Activated CD4-positive, alpha-beta T cell treated with anti-CD3 and anti-CD28 coated beads for 1 hour (primary cell): ENCODE data around the gene LGSN.
"Not testable (repeated sequence)": the region's sequence is repeated elsewhere in the genome, so short reads cannot be mapped to it uniquely, and the experiment has no call there.

Experiments
- DNase-seq: peaks from one replicate; pipeline ENCODE4 v3.0.0-alpha.2; 2020

Gene LGSN

GRCh38 chr6:63303476-63303875 is 16.3 kb downstream of the LGSN start:
- no peak for DNase-seq

GRCh38 chr6:63299667-63300066 is 20.1 kb downstream of the LGSN start:
- no peak for DNase-seq

DNA sequence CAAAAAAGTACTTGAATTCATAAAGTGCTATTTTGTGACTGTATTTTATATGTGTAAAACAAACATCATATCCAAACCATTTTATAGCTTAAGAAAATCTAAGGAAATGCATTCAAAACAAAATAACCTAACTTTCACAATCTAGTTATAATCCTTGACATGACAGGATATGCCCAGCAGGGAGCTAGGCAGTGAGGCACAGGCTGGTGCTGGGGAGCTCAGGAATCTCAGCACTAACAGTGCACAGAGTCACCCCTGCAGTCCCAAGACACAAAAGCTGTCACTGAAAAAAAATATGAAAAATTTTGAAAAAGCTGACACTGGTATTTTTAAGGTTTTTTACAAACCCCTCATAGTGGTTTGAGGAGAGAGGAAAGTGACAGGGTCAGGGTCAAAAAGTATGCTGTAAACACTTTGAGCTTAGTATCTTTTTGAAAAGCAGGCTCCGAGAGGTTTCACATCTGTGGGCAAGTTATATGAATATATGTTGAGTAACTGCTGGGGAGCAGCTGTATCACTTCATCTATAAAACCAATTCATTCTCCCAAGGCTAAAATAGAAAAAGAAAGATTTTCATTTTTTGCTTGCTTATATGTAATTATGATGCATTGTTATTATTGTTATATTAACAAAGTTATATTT is 24.1 kb downstream of the LGSN start:
- DNase-seq: no peak

DNA sequence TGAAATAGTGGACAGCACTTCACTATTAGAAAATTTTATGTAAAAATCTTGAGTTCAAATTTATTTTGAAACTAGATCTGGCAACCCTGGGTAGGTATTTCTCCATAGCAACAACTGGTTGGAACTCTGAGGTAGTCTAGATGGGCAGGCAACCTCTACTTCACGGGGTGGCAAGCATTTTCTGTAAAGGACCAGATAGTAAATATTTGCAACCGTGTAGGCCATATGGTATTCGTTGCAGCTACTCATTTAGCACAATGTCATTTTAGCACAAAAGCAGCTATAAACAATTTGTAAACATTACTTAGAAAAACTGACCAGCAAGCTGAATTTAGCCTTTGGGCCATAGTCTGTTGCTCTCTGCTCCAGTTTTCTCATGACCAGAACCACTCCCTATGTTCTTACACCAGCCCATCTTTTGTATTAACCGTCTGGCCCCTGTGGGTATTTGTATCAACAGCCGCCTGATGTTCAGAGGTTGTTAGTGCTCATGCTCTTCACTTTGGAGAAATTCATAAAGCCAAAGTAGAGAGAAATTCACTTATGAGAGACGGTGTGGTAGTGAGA is 29.2 kb downstream of the LGSN start:
- DNase-seq: no peak

- no peak for DNase-seq
These were observed 30.4 kb downstream of the LGSN start for GRCh38 chr6:63289269-63289872.

DNA sequence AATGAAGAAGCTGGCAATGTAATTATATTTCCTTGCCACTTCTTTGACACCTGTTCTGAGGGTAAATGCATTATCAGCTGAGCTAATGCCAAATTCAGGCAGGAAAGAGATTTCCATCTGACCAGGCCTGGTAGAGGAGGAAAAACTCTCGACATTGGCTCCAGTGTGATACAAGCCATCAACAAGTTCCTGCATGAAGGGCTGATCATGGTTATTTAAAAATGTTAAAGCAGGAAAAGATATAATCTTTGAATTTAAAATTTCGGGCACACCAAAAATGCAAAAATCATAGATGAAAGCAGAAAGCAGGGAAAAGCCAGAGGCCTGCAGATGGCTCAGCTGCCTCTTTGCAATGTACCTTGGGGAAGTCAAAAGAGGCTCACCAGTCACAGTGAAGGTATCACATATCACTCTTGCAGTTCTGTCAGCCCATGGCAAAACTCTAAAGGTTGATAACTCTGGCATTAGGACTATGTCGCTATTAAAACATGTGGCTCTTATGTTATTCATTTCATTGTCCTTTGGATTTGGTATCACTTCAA is 39.1 kb downstream of the LGSN start:
- no peak for DNase-seq

DNA sequence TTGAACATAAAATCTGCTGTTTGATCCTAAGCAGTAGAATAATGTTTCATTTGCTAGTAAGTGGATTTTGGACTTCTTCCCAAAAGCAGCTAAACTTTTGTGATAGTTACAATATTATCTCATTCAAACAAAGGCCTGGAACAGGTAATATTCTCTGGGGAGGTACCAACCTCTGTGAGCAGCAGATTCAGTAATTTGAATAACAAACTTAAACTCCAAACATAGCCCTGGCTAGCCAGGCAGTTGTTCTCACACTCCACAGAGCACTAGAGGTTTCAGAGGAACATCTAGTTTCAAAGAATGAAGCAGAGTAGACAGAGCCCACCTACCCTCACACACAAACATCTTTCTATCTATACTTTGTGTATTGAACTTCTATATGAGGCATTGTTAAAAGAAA is 40.9 kb downstream of the LGSN start:
- DNase-seq: no peak

DNA sequence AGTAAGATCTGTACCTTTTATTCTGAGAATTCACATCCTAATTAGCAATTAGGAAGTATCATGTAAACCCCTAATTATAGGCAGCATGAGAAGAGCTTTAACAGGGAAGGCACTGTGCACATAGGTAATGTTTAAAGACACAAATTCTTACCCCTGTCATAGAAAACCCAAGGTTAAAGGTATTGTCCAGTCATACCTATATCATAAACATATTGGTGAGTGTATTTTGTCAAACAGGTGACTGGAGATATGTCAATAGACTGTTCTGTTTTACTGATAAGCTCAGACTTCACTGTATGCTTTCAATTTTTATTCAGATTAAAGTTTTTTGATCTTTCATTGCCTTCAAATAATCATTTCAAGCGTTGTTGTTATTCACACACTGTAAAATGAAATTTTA is 43.8 kb downstream of the LGSN start:
- no peak for DNase-seq

- DNase-seq: not testable (repeated sequence)
These were observed 44.9 kb downstream of the LGSN start for GRCh38 chr6:63274795-63275430.

DNA sequence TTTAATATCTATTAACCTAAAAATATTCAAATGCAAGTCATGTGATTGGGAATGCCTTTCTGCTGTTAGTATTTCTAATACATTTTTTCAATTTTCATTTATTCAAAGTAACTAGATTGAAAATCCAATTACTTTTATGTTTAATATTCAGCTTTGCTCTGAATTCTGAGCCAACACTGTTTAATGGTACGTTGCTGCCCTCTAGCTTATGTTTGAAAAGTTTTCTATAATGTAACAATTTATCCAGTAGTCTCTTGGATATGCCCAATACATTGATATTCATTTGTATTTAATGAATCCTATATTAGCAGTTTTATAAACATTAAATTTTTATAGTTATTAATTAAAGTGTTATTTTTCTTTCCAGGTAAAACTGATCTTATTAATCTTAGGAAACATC is 47.4 kb downstream of the LGSN start:
- no peak for DNase-seq

- no peak for DNase-seq
These were observed 50.3 kb downstream of the LGSN start for GRCh38 chr6:63269470-63269869.

DNA sequence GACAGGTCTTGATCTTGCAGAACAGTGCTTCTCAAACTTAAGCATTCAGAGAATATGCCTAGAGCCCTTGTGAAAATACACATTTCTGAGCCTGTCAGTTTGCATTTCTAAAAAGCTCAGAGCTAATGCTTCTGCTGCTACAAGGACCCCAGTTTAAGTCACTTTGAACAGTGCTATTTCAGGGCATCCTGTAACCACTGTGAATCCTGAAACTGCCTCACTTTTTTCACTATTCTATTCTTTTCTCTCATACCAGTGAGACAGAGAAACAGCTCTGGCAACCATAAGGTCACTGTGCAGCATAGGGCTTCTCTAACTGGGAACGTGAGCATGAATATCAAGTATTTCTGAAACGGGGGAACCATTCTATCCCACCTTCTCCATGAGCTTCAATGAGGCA is 51.2 kb downstream of the LGSN start:
- DNase-seq: no peak

DNA sequence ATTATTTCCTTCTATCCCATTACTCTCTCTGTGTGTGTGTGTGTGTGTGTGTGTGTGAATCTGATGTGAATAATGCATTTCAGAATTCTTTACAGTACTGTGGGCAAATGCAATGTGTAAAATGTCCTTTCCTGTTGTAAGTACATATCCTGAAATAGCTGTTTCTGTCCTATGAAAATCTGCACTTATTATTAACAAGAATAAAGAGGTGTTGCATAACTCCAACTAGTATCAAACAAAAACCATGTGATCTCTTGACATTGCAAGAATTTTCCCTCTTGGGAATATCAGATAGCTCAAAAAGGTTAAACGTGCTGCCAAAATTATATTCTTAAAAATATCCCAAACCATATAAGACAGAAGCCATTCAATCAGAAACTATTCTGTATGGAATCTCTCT is 52.0 kb downstream of the LGSN start:
- no peak for DNase-seq

GRCh38 chr6:63267046-63267445 is 52.7 kb downstream of the LGSN start:
- no peak for DNase-seq

GRCh38 chr6:63263444-63263843 is 56.3 kb downstream of the LGSN start:
- DNase-seq: no peak

DNA sequence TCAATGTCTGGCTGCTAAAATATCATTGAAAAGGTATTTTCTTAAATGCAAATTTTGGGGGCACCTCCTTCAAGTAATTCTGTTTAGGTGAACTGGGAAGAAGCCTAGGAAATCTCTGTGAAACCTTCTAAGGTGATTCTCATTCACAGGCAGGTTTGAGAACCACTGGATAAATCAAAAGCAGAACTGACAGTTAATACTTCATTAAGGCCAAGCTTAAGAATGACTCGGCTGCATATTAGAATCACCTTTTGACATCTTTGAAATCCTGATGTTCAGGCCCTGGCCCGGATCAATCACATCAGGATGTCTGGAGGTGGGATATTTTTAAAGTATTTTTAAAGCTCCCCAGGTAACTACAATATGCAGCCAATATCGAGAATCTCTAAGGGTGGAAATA is 58.0 kb downstream of the LGSN start:
- no peak for DNase-seq

GRCh38 chr6:63259153-63259552 is 60.6 kb downstream of the LGSN start:
- no peak for DNase-seq

DNA sequence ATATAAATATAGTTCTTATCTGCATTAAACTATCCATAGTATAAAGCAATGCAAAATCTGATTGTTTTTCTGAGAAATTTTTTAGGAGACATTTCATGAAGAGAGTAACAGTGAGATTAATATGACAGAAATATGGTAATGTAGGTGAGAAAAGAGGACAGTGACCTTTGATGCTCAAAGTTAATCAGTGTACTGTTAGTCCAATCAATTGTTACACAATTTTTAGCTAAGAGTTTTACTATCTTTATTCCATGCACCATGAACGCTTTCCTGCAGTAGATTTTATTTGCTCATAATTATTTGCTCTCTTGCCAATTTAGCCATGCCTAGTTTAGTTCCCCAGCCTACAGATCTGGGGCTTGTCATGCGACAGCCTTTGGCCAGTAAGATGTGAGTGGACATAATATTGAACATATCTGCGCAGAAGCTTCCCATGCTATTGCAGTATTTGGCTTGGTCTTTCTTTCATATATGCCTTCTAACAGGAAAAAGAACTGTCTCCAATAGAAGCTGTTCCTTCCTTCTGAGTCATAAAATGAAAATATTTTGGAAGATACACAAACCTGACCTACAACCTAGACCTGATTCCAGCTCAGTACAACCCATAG is 69.8 kb downstream of the LGSN start:
- no peak for DNase-seq

GRCh38 chr6:63246581-63246980 is 73.2 kb downstream of the LGSN start:
- no peak for DNase-seq

DNA sequence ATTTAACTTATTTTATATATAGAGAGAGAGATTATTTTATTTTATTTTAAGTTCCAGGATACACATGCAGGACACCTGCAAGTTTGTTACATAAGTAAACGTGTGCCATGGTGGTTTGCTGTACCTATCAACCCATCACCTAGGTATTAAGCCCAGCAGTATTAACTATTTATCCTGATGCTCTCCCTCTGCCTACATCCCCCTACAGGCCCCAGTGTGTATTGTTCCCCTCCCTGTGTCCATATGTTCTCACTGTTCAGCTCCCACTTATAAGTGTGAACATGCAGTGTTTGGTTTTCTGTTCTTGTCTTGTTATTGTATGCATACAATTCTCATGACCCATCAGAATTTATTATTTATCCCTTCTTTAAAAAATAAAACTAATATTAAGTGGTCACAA is 73.9 kb downstream of the LGSN start:
- DNase-seq: no peak

GRCh38 chr6:63245420-63245819 is 74.4 kb downstream of the LGSN start:
- DNase-seq: no peak

DNA sequence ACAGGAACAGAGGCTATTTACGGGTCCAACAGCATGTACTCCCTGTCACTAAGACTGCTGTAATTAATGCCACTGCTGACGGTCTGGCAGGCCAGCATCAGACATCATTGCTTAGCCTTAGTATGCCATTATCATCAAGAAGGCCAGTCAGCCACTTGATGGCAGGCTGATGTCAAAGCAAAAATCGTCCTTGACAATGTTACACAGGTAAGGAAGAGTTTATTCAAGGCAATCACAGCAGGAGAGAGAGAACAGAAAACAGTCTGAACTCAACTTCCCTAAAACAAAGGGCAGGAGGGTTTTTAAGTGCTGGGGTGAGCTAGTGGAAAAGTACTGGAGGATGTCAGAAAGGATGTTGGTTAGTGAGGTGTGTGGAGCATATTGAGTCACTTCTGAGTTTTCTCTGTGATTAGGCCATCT is 83.4 kb downstream of the LGSN start:
- DNase-seq: no peak

GRCh38 chr6:63230511-63230910 is 89.3 kb downstream of the LGSN start:
- not testable (repeated sequence) for DNase-seq

- DNase-seq: not testable (repeated sequence)
These were observed 89.8 kb downstream of the LGSN start for GRCh38 chr6:63230027-63230426.
